CD4-positive, CD25-positive, alpha-beta regulatory T cell (primary cell): Measurements from ENCODE around the gene TCEA3. TPM values are rescaled to one million over a fixed set of nuclear protein-coding genes. Genes with fewer than 3 reads are reported as not detected.
A peak's percentile ranks its signal among the peaks of the same experiment; 100 is the strongest.
"Not testable (repeated sequence)": the region's sequence is repeated elsewhere in the genome, so short reads cannot be mapped to it uniquely, and the experiment has no call there.

Source experiments
- ATAC-seq, 2 donors: fragments of 150-1000 bp; cut with Tn5 transposase; one replicate each; pipeline ENCODE4 v1.10.0; 2021; ENCODE audit warnings: low read depth in 2 of 2, moderate number of reproducible peaks in 2 of 2, moderate library complexity in 1 of 2
- DNase-seq, 3 donors: peaks; one replicate each; pipeline versions ENCODE4 v3.0.0 to v3.0.0-alpha.2; 2012 to 2022; ENCODE audit warnings: mixed read lengths in 1 of 3
- H3K27ac ChIP-seq: one replicate; pipeline ENCODE4 v1.7.0; 2013; ENCODE audit warnings: mild to moderate bottlenecking, low read length; ENCODE audit not compliant: insufficient read depth, poor library complexity, severe bottlenecking
- H3K27me3 ChIP-seq: one replicate; pipeline ENCODE4 v1.7.0; 2013; ENCODE audit warnings: low read length; ENCODE audit not compliant: control insufficient read depth, insufficient read depth
- H3K36me3 ChIP-seq: one replicate; pipeline ENCODE4 v1.7.0; 2013; ENCODE audit warnings: mild to moderate bottlenecking, low read length, moderate library complexity; ENCODE audit not compliant: control insufficient read depth, insufficient read depth
- H3K4me1 ChIP-seq: 2 replicates; pipeline ENCODE4 v1.7.0; 2013; ENCODE audit warnings: mild to moderate bottlenecking, low read length; ENCODE audit not compliant: insufficient read depth, control insufficient read depth, poor library complexity, severe bottlenecking
- H3K4me3 ChIP-seq: one replicate; pipeline ENCODE4 v1.7.0; 2013; ENCODE audit warnings: low read depth, mild to moderate bottlenecking, low read length, moderate library complexity
- H3K9me3 ChIP-seq, 2 experiments: 1 replicate in 1 of 2; 2 replicates in 1 of 2; pipeline ENCODE4 v1.7.0; 2013; ENCODE audit warnings: low read length in 2 of 2, mild to moderate bottlenecking in 1 of 2, moderate library complexity in 1 of 2; ENCODE audit not compliant: control insufficient read depth in 2 of 2
- H3K27ac Mint-ChIP-seq, 3 donors: one replicate each; pipeline ENCODE4 v1.8.0; 2020 to 2022; ENCODE audit warnings: mild to moderate bottlenecking in 3 of 3, mixed read lengths in 3 of 3, moderate library complexity in 2 of 3
- H3K27me3 Mint-ChIP-seq: one replicate; pipeline ENCODE4 v1.8.0; 2022; ENCODE audit warnings: mild to moderate bottlenecking, mixed read lengths
- H3K36me3 Mint-ChIP-seq: one replicate; pipeline ENCODE4 v1.8.0; 2020; ENCODE audit warnings: mixed read lengths
- H3K4me1 Mint-ChIP-seq, 4 donors: one replicate each; pipeline ENCODE4 v1.8.0; 2020 to 2022; ENCODE audit warnings: mixed read lengths in 4 of 4, mild to moderate bottlenecking in 1 of 4
- H3K4me3 Mint-ChIP-seq, 4 donors: one replicate each; pipeline ENCODE4 v1.8.0; 2020 to 2022; ENCODE audit warnings: mild to moderate bottlenecking in 4 of 4, mixed read lengths in 4 of 4, moderate library complexity in 3 of 4
- H3K9me3 Mint-ChIP-seq, 7 donors: one replicate each; pipeline ENCODE4 v1.8.0; 2020 to 2022; ENCODE audit warnings: mixed read lengths in 7 of 7, mild to moderate bottlenecking in 3 of 7, moderate library complexity in 2 of 7
- polyA plus RNA-seq, 4 donors: library from polyadenylated mRNA; unstranded; fragments of 300-500 nt; fragmentation: Illumina TruSeq; gene quantifications; one replicate each; pipeline ENCODE4 v1.2.3, GENCODE V29; 2021
- total RNA-seq: library from RNA; stranded (reverse); gene quantifications from one replicate; pipeline ENCODE4 v1.2.3, GENCODE V29; 2022

TCEA3 gene
- total and polyA plus RNA-seq, 5 donors from 2014 or later, result 7.7 to 23.2 (median 8.5) TPM

DNA sequence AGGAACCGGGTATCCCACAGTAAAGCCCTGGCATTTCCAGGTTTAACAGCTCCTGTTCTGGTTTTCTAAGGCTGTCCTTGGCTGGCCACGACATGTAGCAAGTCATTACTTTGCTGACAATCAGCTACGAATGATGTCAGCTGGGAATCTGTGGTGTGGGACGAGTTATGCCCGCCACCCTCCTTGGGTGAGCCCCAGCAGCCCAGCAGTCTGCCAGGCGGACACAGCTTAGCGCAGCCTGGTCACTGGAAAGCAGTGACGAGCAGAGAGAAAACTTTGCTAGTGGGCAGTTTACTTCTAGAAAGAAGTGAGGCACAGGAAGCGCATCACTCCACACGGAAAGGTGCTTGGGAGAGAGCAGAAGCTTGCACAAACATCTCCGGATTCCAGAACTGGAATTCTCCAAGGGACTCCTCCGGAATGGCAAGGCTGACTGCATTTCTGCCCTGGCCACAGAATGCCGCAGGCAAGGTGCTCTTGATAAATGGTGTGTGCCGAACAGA, 39.4 kb downstream of the TCEA3 start:
- H3K36me3 ChIP-seq, result no peaks in the 10 kb centered on the region
- ATAC-seq, result no peak
- no peak overlapping the region for H3K27ac Mint-ChIP-seq

DNA sequence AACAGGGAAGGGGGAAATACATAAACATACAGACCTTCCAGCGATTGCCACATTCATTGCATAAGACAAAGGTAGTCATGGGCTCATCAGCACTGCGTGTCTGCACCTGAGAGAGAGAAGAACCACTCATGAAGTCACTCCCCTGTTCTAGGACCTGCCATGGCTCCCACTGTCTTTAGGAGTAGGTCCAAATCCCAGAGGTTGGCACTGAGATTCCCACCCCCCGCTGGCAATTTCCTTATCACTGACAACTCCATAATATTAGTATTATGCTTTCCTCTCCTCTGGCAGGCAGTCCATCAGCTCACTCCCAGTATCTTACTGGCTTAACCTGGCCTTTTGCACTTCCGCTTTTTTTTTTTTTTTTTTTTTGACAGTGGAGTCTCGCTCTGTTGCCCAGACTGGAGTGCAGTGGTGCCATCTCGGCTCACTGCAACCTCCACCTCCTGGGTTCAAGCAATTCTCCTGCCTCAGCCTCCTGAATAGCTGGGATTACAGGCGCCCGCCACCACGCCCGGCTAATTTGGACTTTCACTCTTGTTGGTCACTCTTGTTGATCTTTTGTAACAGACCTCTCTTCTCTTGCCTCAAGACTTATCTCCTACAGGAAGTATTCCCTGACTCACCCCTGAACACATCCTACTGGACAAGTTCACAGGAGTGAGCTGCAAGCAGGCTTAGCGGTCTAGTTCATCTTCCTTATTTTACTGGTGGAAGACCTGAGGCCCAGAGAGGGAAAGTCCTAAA, 40.1 kb downstream of the TCEA3 start:
- Mint-ChIP-seq H3K4me1 (no peaks in the 10 kb centered on the region), H3K4me3 (no peak overlapping the region), H3K27ac (no peak overlapping the region), H3K36me3 (peaks cover 10% of the 10 kb centered on the region), H3K27me3 (no peaks in the 10 kb centered on the region), H3K9me3 (no peaks in the 10 kb centered on the region)
- ATAC-seq (no peak), DNase-seq (no peak)
- no peaks in the 10 kb centered on the region for H3K9me3 ChIP-seq
- no peaks in the 10 kb centered on the region for H3K4me1 ChIP-seq
- no peaks in the 10 kb centered on the region for H3K27me3 ChIP-seq
- no peaks in the 10 kb centered on the region for H3K36me3 ChIP-seq
- no peak overlapping the region for H3K27ac ChIP-seq
- no peak overlapping the region for H3K4me3 ChIP-seq

More for the DNA sequence above, 39.4 kb downstream of the TCEA3 start:
- no peaks in the 10 kb centered on the region for H3K27me3 Mint-ChIP-seq
- no peaks in the 10 kb centered on the region for H3K4me1 ChIP-seq
- H3K27ac ChIP-seq, result no peak overlapping the region
- H3K9me3 Mint-ChIP-seq, result no peaks in the 10 kb centered on the region
- no peak for DNase-seq
- peaks cover 0 to 3% (median 0%) of the 10 kb centered on the region in 4 donors for H3K4me1 Mint-ChIP-seq
- no peak overlapping the region for H3K4me3 ChIP-seq
- no peaks in the 10 kb centered on the region for H3K9me3 ChIP-seq
- no peaks in the 10 kb centered on the region for H3K27me3 ChIP-seq
- H3K4me3 Mint-ChIP-seq, result no peak overlapping the region
- H3K36me3 Mint-ChIP-seq, result peaks cover 10% of the 10 kb centered on the region

DNA sequence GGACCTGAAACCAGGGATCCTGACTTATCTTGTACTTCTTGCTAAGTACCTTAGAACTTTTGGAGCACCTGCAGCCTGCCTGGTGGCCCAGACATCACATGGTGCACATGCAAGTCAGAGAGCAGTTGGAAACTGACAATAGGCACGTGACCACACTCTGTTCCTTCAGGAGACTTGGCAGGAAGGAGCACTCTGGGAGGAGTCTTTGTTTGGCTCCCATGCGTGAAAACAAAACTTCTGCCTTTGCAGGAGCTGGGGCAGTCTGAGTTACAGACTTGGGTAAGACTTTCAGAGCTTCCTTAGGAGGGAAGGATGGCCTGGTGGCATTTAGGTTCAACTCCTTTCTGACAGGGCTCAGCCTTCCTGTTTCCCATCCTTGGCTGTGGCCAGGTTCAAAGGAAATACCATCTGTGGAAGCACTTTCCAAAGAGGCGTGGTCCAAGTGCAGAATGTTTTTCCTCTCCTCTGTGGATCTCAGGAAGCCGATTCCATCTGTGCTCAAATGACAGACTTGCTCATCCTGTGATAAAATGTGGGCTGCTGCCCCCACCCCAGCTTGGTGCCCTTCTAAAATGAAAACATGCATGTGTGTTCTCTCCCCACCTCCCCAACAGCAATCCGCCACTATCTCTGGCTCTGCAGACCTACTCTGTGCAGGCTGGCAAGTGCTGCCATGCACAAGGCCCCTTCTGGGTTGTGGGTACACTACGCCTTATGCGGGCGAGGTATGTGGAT, 40.8 kb downstream of the TCEA3 start:
- H3K27ac Mint-ChIP-seq, result no peak overlapping the region
- peaks cover 10% of the 10 kb centered on the region for H3K36me3 Mint-ChIP-seq
- no peaks in the 10 kb centered on the region for H3K4me1 Mint-ChIP-seq
- no peak overlapping the region for H3K27ac ChIP-seq
- ATAC-seq (no peak), DNase-seq (no peak)
- H3K4me3 Mint-ChIP-seq, result no peak overlapping the region
- no peaks in the 10 kb centered on the region for H3K4me1 ChIP-seq
- no peaks in the 10 kb centered on the region for H3K27me3 Mint-ChIP-seq
- no peaks in the 10 kb centered on the region for H3K36me3 ChIP-seq
- H3K4me3 ChIP-seq, result no peak overlapping the region
- H3K27me3 ChIP-seq, result no peaks in the 10 kb centered on the region
- H3K9me3 ChIP-seq, result no peaks in the 10 kb centered on the region
- no peaks in the 10 kb centered on the region for H3K9me3 Mint-ChIP-seq

DNA sequence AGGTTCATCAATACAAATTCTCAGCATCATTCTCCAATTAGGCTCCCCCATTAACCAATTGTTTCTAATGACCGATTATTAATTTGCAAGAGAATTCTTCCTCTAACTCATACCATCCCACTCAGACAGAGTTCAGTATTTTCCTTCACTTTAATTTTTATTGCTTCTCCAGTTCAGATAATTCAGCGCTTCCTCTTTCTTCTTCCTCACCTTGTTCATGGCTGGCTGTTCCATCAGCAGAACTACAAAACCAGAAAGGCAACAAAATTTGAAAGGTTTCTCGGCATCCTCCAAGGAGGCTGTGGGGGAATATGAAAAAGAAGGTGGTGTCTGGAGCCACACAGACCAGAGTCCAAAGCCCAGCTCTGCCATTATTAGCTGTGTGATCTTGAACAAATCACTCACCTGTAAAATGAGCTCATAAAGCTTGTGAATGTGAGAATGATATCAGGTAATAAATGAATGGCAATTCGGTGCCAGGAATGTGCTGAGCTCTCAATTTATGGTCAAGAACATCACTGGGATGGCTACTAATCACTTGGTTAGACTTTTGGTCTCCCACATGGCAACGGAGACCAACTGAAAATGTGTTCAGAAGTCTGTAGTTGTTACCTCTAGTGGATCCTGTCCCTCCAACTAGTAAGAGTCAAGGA, 43.2 kb downstream of the TCEA3 start:
- H3K36me3 ChIP-seq, result no peaks in the 10 kb centered on the region
- no peak for DNase-seq
- Mint-ChIP-seq H3K4me1 (no peaks in the 10 kb centered on the region), H3K36me3 (peaks cover 10% of the 10 kb centered on the region), H3K27me3 (no peaks in the 10 kb centered on the region), H3K9me3 (no peaks in the 10 kb centered on the region), H3K27ac (peak overlapping the region in 1 of 3 donors; percentile 36), H3K4me3 (no peak overlapping the region)
- H3K27ac ChIP-seq, result no peak overlapping the region
- H3K4me3 ChIP-seq, result no peak overlapping the region
- ATAC-seq, result no peak
- no peaks in the 10 kb centered on the region for H3K4me1 ChIP-seq
- no peaks in the 10 kb centered on the region for H3K27me3 ChIP-seq
- H3K9me3 ChIP-seq, result no peaks in the 10 kb centered on the region

DNA sequence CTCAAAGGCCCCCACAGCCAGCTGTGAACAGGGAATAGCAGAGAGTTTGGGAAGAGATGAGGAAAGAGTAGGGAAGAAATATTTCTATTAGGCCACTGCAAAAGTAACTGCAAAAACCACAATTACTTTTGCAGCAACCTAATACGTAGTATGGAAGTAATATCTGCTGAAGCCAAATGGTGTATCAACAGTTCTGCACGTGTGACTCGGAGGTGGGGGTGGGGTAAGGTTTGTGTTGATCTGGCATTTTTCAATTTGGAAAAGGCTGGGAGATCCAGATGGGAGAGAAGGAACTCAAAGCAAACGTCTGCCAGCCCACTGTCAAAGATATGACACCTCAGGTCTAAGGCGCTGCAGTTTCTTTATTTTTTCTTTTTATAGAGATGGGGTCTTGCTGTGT, 43.8 kb downstream of the TCEA3 start:
- Histone ChIP-seq H3K27ac (no peak overlapping the region), H3K4me1 (no peaks in the 10 kb centered on the region), H3K36me3 (no peaks in the 10 kb centered on the region), H3K4me3 (no peak overlapping the region), H3K27me3 (no peaks in the 10 kb centered on the region), H3K9me3 (no peaks in the 10 kb centered on the region)
- no peak for DNase-seq
- peak overlapping the region in 2 of 3 donors; percentile 36 to 64 for H3K27ac Mint-ChIP-seq
- H3K4me1 Mint-ChIP-seq, result no peaks in the 10 kb centered on the region
- ATAC-seq, result no peak
- H3K4me3 Mint-ChIP-seq, result no peak overlapping the region
- peaks cover 10% of the 10 kb centered on the region for H3K36me3 Mint-ChIP-seq
- no peaks in the 10 kb centered on the region for H3K9me3 Mint-ChIP-seq
- H3K27me3 Mint-ChIP-seq, result no peaks in the 10 kb centered on the region

DNA sequence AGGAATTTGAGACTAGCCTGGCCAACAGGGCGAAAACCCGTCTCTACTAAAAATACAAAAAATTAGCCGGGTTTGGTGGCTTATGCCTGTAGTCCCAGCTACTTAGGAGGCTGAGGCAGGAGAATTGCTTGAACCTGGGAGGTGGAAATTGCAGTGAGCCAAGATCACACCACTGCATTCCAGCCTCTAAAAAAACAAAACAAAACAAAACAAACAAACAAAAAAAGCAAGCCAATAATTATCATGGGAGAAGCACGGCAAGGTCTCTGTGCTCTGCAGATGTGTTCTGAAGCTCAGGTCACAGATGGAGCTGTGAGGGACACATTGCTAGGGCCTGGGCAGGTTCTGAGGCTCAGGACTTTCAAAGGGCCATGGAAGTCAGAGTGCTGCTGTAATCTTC, 44.3 kb downstream of the TCEA3 start:
- peak overlapping the region in 1 of 3 donors; percentile 69 for H3K27ac Mint-ChIP-seq
- not testable (repeated sequence) for H3K9me3 ChIP-seq, H3K9me3 Mint-ChIP-seq, H3K27me3 Mint-ChIP-seq, H3K4me3 Mint-ChIP-seq, H3K36me3 Mint-ChIP-seq, H3K4me3 ChIP-seq, H3K4me1 ChIP-seq, DNase-seq, H3K4me1 Mint-ChIP-seq, H3K36me3 ChIP-seq, H3K27ac ChIP-seq, H3K27me3 ChIP-seq, ATAC-seq

DNA sequence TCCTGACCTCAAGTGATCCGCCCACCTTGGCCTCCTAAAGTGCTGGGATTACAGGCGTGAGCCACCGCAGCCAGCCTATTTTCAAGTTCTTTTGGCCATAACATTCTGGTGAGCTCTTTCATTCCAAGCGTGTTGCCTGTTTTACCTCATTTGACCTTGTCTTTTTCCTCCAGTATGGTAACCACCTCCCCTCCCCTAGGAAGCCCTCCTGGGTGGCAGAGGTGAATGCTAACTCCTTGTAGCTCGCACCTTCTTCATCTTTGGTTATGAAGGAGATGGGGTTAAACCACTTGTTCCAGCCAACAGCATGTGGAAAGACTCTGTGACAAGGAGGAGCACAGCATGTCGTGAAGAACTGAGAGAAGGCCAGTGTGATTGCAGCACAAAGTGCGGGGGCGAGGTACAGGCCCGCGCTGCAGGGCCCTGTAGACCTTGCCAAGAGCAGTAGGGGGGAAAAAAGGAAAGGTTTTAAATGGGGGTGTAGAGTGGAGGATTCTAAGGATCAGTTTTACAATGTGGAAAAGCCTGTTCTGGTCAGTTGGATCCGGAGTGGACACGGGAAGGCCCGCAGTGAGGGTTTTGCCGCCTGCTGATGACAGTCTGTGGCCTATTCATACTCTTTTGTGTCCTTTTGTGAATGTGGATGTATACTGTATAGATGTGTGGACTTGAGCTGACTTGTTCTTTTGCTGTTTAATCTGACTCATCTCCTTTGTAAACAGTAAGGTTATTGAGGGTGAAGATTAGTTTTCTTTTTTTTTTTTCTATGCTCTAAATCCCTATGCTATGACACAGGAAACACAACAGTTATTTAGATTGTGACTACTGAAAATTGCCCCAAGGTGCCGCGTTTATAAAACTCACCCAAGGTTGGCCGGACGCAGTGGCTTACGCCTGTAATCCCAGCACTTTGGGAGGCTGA, 47.4 kb downstream of the TCEA3 start:
- H3K27me3 Mint-ChIP-seq, result no peaks in the 10 kb centered on the region

More for the DNA sequence above, 47.4 kb downstream of the TCEA3 start:
- Histone ChIP-seq H3K9me3 (no peaks in the 10 kb centered on the region), H3K27ac (no peak overlapping the region), H3K36me3 (no peaks in the 10 kb centered on the region), H3K4me3 (no peak overlapping the region), H3K4me1 (no peaks in the 10 kb centered on the region), H3K27me3 (no peaks in the 10 kb centered on the region)
- Mint-ChIP-seq H3K9me3 (no peaks in the 10 kb centered on the region), H3K36me3 (peaks cover 6% of the 10 kb centered on the region), H3K4me3 (peak overlapping the region in 2 of 4 donors; percentile 22 to 59), H3K27ac (peak overlapping the region in 1 of 3 donors; percentile 79), H3K4me1 (no peaks in the 10 kb centered on the region)
- ATAC-seq (no peak), DNase-seq (no peak)
